ENCODE data around the gene CDT1.

CDT1 gene

DNA sequence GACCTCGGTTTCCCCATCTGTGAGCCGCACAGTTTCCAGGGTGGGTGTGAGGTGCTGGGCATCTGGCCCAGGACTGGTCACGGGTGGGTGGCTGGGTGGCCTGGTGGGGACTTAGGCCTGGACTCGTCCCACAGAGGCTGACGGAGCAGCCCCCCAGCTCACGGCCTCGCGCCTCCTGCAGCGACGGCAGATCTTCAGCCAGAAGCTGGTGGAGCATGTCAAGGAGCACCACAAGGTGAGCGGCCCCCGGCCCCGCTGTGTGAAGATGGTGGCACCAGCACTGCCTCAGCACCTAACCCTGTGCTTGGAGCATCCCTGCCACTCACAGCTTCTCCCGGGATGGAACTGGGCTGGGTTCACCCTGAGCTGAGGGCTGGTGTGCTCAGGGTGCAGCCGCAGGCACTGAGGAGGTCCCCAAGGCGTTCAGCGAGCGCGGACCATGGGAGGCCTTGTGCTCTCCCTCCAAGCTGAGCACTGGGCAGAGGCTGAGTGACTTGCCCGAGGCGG lies 2.4 kb downstream of the CDT1 start:
- no peak for DNase-seq

DNA sequence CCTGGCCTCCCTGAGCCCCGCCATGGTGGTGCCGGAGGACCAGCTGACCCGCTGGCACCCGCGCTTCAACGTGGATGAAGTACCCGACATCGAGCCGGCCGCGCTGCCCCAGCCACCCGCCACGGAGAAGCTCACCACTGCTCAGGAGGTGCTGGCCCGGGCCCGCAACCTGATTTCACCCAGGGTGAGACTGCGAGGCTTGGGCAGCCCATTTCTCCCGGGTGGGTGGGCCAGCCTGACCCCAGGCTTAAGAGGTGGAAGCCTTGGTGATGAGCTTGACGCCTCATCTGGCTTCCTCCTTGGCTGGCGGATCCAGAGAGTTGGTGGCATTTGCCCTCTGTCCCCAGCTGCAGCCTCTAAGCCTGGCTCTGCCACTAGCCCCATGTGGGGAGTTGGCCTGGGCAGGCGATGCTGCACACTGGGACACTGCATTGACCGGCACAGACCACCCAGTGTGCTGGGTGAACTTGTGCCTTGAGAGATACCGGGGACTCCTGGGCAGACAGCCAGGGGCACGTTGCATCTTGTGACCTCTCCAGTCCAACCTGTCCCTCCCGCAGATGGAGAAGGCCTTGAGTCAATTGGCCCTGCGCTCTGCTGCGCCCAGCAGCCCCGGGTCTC lies 3.0 kb downstream of the CDT1 start:
- no peak for DNase-seq

DNA sequence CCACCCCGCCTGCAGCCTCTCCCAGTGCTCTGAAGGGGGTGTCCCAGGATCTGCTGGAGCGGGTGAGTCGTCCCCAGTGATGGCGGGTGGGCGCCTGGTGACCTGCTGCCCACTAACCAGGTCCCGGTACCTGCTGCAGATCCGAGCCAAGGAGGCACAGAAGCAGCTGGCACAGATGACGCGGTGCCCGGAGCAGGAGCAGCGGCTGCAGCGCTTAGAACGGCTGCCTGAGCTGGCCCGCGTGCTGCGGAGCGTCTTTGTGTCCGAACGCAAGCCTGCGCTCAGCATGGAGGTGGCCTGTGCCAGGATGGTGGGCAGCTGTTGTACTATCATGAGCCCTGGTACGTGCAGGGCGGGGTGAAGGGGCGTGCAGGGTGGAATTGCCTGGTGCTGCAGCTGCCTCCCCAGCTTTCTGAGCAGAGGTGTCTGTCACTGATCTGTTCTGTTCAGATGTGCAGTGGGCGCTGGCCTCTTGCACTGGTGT lies 3.6 kb downstream of the CDT1 start:
- no peak for DNase-seq

DNA sequence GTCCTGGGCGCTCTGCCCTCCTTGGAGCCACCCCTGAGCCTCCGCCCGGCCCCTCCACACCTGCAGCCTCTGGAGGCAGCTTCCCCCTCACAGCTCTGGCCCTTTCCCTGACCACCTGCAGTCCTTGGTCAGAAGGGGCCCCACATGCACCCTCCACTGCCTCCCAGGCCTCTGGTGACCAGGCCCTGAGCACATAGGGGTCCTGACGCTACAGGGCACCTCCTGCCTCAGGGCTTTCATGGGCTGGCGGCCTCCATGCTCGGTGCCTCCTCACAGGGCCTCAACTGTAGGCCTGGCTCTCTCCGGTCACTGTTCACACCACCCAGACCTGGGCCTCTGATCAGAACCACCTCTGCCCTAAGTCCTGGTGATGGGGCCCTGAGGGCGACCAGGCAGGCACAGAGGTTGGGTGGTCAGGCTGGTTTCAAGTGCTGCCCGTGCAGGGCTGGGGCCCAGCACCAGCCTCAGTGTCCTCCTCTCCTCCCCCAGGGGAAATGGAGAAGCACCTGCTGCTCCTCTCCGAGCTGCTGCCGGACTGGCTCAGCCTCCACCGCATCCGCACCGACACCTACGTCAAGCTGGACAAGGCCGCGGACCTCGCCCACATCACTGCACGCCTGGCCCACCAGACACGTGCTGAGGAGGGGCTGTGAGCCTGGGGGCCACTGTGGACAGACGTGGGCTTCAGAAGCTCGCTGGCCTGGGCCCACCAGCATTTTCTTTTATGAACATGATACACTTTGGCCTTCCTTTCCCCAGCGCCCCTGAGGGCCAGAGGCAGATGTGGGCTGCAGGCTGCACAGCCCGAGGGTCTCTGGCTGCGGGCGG lies 4.3 kb downstream of the CDT1 start:
- DNase-seq = no peak

DNA sequence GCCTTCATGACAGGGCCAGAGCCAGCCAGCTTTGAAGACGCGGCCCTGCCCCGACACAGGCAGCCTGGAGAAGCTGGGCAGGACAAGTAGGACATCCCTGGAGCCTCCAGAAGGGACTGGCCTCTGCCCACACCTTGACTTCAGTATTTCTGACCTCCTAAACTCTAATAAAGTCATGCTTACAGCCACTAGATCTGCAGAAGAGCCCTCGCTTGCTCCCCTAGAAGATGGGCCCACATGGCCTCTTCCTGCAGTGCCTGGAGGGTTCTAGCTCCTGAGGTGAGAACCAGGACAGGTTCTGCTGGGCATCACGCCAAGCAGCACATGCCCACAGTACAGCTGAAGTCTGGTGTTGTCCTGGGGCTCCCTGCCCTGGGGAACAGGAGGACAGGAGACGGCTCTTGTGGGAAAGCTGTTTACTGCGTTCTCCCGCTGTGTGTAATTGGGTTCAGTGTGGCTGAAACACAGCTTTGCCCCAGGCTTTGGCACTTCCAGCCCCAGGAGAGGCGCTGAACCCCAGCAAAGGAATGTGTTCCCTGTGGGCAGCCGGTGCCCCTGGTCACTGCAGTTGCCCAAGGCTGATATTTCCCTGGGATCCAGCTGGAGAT lies 5.6 kb downstream of the CDT1 start:
- DNase-seq = no peak

DNA sequence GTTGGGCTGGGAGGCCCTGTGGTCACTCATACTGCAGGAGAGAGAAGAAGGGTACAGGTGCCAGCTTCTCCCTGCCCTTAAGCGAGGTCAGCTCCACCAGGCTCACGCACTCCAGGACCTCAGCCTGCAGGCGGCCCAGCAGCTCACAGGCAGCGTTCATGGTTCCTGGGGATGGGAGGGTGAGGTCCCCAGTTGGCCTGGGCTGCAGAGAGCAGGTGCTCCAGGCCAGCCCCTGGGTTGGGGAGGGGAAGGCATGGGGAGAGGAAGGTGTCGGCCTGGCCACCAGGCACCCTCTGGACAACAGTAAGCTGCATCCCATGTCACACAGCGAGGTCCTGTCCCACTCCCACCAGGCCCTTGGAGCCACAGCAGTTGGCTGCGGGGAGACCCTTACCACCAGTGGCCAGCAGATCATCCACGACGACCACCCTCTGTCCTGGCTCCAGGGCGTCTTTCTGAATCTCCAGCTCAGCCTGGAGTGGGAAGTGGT lies 6.1 kb downstream of the CDT1 start:
- DNase-seq = peak in 1 of 4 experiments; percentile 2

DNA sequence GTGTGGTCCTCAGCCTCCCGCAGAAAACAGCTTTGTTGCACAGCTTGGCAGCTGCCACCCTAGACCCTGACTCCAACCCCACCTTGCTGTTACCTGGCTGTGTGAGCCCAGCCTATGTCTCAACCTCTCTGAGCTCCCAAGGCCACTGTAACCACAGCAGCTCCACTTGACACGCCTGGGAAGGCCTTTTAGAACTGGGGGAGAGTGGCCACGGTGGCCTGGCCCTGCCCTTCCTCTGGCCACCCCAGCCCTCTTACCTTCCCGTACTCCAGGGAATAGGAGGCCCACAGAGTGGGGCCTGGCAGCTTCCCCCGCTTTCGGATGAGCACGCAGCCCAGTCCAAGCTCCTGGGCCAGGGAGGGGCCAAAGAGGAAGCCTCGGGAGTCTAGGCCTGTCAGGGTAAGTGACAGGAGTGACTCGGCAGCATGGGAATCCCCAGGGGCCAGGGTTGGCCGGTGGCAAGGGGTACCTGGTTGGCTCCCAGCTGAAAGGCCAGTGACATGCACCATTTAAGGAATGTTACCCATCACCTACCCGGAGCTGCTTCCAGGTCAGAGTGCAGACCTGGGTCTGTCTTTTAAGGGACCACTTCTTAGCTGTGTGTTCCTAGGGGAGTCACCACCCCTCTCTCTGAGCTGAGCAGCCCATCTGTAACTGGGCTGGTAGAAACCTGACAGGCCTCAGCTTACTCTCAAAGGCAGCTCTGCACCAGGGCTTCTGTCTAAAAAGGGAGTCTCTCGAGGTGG lies 6.8 kb downstream of the CDT1 start:
- peak; percentile 57 to 78 (median 69) for DNase-seq

DNA sequence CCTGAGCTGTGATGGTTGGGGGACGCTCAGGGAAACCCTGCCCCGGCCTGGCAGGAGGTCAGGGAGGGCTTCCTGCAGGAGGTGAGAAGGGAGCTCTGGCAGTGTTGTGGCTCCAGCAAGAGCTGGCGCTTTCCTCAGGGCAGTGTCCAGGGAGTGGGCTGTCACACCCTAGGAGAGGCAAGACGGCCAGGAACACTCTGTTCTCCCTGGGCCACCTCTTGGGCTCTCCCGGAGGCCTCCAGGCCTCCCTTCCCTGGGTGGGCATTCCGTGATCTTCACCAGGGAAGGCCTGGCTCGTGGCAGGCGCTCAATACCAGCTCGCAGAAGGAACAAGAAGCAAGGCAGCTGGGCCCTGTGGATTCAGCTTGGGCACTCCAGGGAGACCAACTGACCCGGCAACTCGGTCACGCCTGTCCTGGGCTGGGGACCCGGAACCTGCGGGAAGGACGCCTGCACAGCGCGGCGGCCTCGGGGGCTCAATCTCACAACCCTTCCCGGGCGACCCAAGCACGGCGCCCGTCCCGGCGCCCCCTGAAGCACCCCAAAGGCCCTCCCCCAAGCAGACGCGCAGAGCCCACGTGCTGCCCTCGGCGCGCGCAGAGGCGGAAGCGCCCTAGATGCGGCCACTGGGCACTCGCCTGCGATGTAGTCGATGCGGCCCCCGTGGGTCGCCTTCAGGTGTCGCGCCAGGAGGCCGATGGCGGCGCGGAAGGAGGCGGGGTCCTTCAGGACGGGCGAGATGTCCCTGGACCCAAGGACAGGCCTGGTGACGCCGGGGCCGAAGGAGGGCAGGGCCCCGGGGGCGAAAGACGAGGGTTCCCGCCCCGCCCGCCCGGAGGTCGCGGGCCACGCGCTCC lies 7.6 kb downstream of the CDT1 start:
- peak; percentile 88 to 93 (median 90) for DNase-seq

DNA sequence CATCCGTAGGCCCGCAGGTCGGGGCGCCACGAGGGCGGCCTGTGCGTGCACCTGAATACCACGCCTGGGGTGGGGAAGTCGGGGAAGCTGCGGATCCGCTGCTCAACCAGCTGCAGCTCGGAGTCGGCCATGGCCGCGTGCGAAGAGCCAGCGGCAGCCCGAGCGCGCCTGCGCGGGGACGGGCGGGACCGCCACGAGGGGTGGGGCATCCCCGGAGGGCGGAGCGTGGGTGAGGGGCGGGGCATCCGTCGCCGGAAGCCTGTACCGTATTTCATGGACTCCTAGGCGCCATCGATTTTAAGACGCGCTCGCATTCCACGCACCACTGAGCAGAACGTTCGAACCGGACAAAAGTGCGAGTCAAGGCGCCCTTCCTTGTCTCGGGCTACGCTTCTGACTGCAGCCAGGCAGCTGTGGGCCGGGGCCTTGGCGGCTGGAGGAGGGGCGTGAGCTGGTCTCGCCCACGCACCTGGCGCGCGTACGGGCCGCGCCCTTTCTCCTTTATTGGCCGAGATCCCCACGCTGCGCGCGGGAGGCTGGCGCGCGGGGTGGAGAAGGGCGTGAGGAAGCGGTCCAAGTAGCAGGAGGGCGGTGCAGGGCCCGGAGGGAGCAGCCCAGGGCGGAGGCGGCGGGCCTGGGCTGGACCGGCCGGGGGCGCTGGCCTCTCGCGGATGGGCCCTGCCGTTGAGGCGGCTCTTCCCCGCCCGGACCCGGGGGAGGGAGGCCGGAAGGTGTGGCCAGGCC lies 8.4 kb downstream of the CDT1 start, which contains the start of gene APRT:
TSS of gene APRT (minus strand) at position 160 of the 744 bp plus-strand sequence. CDS start at position 131, 29 bp downstream.
- DNase-seq = peak; percentile 95 to 99 (median 98)

DNA sequence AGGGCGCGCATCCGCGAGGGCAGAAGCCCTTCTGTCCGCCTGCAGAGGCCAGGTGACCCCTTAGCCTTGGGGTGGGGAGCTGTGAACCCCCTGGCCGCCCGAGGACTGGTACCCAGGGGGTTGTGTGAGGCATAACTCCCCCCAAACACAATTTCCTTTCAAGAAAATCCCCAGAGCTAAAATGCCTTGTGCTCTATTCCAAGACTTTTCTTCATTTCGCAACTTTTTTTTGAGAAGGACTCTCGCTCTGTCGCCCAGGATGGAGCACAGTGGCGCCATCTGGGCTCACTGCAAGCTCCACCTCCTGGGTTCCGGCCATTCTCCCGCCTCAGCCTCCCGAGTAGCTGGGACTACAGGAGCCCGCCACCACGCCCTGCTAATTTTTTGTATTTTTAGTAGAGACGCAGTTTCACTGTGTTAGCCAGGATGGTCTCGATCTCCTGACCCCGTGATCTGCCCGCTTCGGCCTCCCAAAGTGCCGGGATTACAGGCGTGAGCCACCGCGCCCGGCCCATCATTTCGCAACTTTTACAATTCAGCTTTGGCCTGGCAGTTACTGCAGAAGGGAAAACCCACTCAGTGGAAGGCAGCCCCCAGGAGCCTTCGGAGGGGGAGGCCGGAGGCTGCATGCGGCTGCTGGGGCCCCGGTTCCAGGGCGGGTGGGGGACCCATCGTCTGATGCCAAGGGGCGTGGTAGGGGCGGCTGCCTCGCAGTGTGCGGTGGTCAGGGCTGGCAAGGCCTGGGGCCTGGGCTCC lies 9.1 kb downstream of the CDT1 start:
- DNase-seq = peak; percentile 62 to 79 (median 72)

DNA sequence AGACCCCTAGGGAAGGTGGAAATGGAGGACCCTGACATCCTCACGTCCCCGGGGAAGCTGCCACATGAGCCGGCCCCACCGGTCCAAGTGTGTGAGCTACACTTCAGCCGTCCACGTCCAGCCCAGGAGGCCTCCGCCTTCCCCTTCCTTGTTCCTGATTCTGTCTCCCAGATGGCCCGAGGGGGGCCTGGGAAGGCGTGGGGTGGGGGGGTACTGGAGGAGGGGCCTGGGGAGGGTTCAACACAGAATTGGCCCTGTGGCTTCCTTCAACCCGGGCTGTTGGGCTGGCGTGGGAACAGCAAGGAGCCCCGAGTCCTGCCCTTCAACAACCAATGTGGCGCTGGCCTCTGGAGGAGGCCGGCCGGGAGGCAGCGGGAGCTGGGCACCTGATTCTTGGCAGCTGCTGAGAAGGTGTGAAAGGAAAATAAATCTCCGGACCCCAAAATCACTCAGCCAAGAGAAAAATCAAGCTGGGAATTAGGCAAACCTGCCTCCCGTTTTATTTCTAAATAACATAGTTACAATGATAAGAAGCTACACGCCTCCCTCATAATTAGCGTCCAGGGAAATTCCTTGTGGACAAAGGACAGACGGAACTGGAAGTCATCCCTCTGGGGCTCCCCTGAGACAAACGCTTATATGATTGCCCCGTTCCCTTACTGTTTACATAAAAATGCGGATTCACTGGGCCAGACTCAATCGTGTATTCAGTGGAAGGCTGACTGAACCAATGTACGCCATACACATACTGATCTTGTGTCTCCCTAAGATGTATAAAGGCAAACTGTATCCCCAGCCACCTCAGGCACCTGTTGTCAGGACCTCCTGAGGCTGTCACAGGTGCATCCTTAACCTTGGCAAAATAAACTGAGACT lies 9.9 kb downstream of the CDT1 start:
- peak in 2 of 4 experiments; percentile 35 to 48 for DNase-seq

DNA sequence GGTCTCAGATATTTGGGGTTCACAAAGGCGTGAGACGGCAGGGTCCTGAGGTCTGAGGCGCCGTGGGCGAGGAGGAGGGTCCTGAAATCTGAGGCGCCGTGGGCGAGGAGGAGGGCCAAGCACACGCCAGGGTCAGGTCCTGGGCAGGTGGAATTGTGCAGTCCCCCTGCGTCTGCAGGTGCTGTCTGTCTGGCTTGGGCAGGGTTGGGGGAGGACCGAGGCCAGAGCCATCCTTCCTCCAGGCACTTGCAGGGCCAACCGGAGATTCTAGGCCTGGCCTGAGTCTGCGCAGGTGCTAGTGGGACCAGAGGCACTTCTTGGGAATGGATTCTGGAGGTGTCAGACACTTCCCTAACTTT lies 10.5 kb downstream of the CDT1 start:
- no peak for DNase-seq

DNA sequence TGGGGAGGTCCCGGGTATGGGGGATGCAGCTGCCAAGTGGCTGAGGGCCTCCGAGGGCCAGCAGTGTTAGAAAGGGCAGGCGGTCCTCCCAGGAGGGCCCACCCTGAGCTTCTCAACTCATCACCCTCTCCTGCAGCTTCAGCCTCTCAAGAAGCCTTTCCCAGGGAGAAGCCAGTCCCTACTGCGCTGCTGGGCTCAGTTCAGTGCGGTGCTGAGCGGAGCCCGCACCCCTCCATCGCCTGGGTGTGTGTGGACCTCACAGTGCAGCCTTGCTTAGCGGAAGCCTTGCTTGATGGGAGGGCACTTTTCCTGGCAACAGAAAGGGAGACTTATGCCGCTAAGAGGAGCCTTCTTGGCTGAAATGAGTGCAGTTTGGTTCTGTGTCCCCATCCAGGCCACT lies 11.6 kb downstream of the CDT1 start:
- DNase-seq = no peak

DNA sequence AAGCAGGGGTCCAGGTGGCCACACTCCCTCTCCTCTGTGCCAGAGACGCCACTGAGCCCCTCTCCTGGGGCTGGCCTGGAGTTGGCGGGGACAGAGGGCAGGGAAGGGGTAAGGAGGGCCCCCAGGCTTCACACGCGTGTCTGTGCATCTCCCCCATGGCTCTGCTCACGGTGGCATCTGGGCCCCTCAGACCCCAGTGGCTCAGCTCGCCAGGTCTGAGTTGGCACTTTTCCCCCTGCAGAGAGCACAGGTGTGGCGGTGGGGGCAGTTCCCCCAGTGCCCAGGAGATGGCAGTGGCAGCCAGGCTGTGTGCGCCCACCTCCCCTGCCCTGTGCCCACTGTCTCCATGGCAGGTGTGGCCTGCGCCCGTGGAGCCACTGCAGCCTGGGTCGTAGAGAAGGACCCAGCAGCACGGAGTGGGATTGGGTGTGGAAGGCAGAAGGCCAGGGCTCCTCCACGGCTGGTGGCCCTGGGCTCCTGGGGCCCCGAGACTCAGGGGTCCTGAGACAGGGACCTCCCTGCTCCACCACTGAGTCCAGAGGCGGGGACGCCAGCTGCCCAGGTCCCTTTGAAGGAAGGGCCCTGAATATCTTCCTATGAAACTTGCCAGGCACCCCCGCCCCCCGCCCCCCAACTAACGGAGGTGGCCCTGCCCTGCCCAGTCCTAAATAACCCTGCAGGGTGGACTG lies 12.5 kb downstream of the CDT1 start:
- DNase-seq = peak; percentile 32 to 60 (median 38)

DNA sequence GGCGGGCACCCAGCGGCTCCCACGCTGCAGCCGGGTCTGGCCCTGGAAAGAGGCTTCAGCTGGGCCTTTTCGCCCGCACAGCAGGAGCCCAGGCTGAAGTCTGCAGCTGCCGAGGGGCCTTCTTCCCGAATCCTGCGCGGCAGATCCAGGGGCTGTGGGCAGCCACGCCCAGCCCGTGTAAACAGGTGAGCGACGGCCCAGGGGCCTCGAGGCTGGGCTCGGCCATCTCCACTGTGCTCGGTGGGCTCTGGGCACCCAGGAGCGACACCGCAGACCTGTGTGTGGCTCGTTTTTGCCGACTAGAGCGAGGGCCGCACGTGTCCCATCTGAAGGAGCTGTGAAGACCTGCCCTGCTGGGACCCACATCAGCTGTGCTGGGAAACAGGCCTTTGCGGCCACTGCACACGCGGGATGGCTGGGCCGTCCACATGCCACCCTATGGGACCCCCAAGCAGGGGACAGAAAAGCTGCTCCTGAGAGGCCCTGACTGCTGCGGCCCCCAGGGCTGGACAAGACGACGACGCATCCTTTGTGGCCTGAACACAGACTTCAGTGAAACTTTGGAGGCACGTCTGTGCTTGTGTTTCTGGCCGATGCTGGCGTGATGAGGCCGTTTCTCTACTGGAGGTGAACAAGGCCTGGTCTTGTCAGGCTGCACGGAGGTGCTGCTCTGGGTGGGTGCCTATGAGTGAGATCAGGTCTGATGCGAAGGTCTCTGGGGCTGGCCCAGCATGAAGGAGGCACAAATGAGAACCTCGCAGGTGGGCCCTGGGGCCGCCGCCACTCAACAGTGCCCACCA lies 13.3 kb downstream of the CDT1 start:
- DNase-seq = no peak

DNA sequence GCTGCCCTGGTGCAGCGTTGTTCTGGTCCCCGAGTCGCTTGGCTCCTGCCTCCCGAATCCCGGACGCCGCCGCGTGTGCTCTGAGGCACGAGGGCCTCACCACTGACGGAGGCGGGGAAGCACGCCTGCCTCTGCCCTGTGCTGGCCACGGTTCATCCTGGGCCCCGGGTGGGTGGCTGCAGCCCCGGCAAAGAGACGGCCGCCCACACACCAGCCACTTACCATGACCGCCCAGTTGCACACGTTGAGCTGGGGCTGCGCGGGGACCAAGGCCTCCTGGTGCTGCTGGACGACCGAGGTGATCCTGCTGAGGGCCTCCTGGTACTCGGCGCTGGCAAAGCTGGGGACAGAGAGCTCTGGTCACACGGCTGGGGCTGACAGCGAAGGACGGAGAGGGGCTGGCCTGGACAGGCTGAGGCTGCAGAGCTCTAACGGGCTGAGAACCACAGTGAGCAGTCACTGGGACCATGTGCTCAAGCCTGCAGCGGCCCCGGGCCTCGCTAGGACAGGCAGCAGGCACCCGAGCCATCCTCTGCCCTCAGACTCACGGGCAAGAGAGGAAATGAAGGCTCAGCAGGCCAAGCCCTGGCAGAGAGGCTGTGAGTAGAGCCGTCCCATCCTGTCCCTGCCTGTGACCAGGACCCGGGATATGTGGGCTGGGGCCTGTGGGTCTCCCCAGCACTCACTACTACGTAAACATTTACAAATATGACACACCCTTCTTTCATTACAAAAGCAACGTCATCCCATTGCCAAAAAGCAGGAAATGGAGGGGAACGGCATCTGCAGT lies 14.4 kb downstream of the CDT1 start:
- peak in 1 of 4 experiments; percentile 6 for DNase-seq

DNA sequence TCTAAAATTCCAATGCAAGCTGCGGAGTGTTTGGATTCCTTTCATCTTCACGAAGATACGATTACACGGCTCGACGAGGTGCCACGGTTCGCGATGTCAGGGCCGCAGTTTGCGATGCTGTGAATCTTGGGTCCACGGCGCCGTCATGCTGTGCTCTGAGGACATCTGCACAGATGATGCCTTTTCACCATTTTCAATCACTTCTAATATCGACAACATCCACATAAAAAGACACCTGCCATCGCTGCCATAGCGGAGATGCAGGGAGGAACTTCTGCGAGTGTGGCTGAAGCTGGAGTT lies 14.9 kb downstream of the CDT1 start:
- DNase-seq = no peak

All from suppressor macrophage (primary cell).